Kidney epithelial cell (primary cell): ENCODE results near the gene SAT2. TPM values are rescaled to one million over a fixed set of nuclear protein-coding genes. Genes with fewer than 3 reads are reported as not detected.
"Not testable (repeated sequence)": the region's sequence is repeated elsewhere in the genome, so short reads cannot be mapped to it uniquely, and the experiment has no call there.

Experiments used
- DNase-seq: peaks from one replicate; pipeline ENCODE4 v3.0.0-alpha.2; 2010; ENCODE audit warnings: low read depth
- H3K27me3 ChIP-seq: 2 replicates; pipeline ENCODE4 v1.6.0; 2011; ENCODE audit warnings: low read length; ENCODE audit not compliant: control insufficient read depth, insufficient read depth
- H3K36me3 ChIP-seq: 2 replicates; pipeline ENCODE4 v1.5.1; 2011; ENCODE audit warnings: low read length; ENCODE audit not compliant: control insufficient read depth, insufficient read depth
- H3K4me3 ChIP-seq: 2 replicates; pipeline ENCODE4 v1.5.1; 2011; ENCODE audit warnings: low read depth, mild to moderate bottlenecking, control low read depth, low read length
- total RNA-seq: library from RNA; depleted of rRNA; stranded (reverse); fragments of >200 nt; gene quantifications from 2 replicates; pipeline ENCODE4 v1.2.3, GENCODE V29; 2015
- TF ChIP-seq, protein P1 (sequence below): IDR thresholded peaks from 2 replicates; pipeline ENCODE4 v1.5.1; 2011; ENCODE audit warnings: mild to moderate bottlenecking, moderate library complexity, low read length, control low read depth, inconsistent platforms; ENCODE audit not compliant: insufficient read depth, poor library complexity, severe bottlenecking

Gene SAT2
- total RNA-seq, 1 donor from 2014 or later: 76.0 TPM

DNA sequence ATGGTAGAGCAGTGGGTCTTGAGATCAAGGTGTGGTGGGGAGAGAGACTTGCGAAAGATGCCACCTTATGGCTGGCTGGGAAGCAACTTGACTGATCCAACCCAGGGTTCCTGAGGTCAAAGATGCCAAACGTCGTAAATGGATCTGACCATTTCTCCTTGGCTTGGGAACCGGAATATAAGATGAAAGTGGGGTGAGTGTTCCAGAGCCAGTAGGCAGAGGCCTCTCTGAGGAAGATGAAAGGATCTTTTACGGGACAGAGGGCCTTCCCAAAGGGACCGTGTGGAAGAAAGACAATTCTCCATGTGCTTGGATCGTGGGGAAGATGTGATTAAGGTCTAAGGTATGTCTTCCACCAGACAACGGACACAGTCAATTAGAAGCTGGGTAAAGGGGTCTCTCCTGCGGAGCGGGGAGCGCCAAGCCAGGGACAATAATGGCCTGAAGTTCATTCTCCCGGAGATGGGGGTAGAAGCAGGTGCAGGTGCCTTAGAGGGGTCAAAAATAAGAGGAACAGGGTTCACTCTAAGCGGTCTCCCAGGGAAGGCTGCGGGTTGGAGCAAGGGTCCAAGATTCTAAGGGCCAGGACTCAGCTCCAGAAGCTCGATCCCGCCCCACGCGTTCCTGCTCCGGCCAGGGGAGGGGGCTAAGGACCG, 13.7 kb downstream of the SAT2 start:
- peak overlapping the region; percentile 76 for H3K4me3 ChIP-seq
- no peaks in the 10 kb centered on the region for H3K36me3 ChIP-seq
- DNase-seq: no peak
- no peaks in the 10 kb centered on the region for H3K27me3 ChIP-seq
- TF ChIP-seq, protein P1, sequence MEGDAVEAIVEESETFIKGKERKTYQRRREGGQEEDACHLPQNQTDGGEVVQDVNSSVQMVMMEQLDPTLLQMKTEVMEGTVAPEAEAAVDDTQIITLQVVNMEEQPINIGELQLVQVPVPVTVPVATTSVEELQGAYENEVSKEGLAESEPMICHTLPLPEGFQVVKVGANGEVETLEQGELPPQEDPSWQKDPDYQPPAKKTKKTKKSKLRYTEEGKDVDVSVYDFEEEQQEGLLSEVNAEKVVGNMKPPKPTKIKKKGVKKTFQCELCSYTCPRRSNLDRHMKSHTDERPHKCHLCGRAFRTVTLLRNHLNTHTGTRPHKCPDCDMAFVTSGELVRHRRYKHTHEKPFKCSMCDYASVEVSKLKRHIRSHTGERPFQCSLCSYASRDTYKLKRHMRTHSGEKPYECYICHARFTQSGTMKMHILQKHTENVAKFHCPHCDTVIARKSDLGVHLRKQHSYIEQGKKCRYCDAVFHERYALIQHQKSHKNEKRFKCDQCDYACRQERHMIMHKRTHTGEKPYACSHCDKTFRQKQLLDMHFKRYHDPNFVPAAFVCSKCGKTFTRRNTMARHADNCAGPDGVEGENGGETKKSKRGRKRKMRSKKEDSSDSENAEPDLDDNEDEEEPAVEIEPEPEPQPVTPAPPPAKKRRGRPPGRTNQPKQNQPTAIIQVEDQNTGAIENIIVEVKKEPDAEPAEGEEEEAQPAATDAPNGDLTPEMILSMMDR: no peak

DNA sequence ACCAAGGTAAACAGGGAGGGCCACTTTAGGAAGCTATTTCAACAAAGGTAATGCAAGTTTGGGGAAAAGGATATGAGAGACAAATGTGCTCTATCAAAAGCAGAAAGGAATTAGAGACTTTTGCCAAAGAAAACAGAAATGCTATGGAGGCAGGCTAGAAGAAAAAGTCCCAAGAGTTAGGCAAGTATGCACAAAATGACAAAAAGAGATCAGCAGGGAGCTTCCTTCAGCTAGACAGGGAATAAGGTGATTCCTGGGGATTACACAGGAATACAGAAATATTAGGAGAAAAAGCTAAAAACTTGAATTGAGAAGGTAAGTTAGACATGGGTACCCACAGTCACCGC, 15.4 kb downstream of the SAT2 start:
- no peaks in the 10 kb centered on the region for H3K27me3 ChIP-seq
- H3K4me3 ChIP-seq: no peak overlapping the region
- DNase-seq: no peak
- H3K36me3 ChIP-seq: no peaks in the 10 kb centered on the region
- TF ChIP-seq, protein P1: no peak

DNA sequence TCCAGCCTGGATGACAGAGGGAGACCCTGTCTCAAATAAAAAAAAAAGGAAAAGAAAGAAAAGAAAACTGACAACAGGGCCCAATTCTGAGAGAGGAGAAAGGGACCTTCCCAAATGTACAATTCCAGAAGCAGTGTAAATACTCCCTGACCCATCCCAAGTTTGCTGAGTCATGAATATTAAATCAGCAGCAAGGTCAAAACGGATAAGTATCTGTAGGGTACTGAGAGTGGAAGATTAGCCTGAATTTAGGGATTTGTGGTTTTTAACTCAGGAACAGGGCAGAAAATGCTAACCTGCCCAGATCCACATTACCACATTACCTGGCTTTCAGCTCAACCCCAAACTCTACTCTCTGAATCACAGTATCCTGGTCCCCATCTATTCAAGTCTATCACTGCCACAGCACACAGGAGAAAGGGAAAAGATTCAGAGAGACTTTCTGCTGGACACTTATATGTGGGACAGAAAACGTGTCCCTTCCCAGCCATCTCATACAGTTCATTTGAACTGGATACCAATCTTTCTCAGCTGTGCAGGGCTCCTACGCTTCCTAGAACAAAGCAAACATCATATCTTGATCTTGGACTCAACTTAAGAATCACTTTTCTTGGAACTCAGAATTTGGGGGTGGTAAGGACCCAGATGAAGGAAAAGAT, 15.9 kb downstream of the SAT2 start:
- TF ChIP-seq, protein P1: no peak
- H3K4me3 ChIP-seq: no peak overlapping the region
- H3K36me3 ChIP-seq: no peaks in the 10 kb centered on the region
- no peak for DNase-seq
- H3K27me3 ChIP-seq: no peaks in the 10 kb centered on the region

DNA sequence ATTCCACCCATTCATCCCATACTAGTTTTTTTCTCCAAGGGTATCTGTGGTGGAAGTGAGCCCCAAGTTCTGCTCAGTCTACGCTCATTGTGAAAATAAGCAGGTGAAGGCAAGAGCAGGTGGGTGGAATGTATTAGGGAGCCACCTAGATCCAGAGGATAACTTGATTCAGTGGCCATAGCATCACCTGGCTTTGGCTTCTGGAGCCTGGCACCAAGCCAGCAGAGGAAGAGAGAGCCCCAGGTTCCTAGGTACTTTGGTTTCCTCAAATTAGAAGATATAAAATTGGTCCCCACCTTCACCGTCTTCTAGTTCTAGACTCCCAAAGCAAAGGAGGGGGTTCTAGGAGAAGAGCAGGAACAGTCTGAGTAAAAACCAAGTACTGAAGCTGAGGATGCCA, 17.0 kb downstream of the SAT2 start:
- H3K4me3 ChIP-seq: no peak overlapping the region
- TF ChIP-seq, protein P1: no peak
- no peak for DNase-seq
- no peaks in the 10 kb centered on the region for H3K36me3 ChIP-seq
- no peaks in the 10 kb centered on the region for H3K27me3 ChIP-seq

DNA sequence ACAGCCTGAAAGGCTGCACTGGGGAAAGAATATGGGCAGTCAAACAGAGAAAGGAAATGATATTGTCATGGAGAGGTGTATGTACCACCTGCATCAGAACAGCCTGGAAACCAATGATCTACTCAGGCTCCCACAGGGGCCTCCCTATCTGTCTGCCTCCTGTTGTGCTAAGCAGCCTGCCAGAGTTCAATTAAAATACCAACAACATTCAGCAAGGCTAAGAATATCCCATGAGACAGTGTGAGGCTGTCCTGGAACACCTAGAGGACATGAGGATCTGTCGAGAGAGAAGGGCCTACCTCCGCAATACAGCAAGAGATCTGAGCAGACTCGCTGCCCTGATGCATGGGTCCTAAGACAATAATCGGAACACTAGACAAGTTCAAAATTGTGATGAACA, 21.3 kb downstream of the SAT2 start:
- Histone ChIP-seq H3K27me3 (no peaks in the 10 kb centered on the region), H3K4me3 (no peak overlapping the region), H3K36me3 (peaks cover 1% of the 10 kb centered on the region)
- TF ChIP-seq, protein P1: no peak
- DNase-seq: no peak

DNA sequence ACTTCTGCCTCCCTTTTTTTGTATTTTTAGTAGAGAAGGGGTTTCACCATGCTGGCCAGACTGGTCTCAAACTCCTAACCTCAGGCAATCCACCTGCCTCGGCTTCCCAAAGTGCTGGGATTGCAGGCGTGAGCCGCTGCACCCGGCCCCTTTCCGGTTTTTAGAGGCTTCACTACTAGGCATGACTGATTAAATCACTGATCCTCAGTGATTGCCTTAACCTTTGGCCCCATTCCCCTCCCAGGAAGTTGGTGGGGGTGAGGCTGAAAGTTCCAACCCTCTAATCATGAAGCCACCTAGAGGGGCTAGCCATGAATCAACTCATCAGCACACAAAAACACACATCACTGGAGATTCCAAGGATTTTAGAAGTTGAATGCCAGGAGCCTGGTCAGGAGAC, 30.1 kb downstream of the SAT2 start:
- not testable (repeated sequence) for H3K4me3 ChIP-seq, H3K36me3 ChIP-seq, H3K27me3 ChIP-seq, DNase-seq
